ENCODE measurements around the gene CASP8AP2.
"Not testable (repeated sequence)": the region's sequence is repeated elsewhere in the genome, so short reads cannot be mapped to it uniquely, and the experiment has no call there.

DNA sequence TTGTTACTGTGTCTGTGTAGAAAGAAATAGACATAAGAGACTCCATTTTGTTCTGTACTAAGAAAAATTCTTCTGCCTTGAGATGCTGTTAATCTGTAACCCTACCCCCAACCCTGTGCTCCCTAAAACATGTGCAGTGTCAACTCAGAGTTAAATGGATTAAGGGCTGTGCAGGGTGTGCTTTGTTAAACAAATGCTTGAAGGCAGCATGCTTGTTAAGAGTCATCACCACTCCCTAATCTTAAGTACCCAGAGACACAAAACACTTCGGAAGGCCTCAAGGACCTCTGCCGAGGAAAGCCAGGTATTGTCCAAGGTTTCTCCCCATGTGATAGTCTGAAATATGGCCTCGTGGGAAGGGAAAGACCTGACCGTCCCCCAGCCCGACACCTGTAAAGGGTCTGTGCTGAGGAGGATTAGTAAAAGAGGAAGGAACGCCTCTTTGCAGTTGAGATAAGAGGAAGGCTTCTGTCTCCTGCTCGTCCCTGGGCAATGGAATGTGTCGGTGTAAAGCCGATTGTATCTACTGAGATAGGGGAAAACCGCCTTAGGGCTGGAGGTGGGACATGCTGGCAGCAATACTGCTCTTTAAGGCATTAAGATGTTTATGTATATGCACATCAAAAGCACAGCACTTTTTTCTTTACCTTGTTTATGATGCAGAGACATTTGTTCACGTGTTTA lies 61.3 kb downstream of the CASP8AP2 start:
- TF ChIP-seq, protein P1, sequence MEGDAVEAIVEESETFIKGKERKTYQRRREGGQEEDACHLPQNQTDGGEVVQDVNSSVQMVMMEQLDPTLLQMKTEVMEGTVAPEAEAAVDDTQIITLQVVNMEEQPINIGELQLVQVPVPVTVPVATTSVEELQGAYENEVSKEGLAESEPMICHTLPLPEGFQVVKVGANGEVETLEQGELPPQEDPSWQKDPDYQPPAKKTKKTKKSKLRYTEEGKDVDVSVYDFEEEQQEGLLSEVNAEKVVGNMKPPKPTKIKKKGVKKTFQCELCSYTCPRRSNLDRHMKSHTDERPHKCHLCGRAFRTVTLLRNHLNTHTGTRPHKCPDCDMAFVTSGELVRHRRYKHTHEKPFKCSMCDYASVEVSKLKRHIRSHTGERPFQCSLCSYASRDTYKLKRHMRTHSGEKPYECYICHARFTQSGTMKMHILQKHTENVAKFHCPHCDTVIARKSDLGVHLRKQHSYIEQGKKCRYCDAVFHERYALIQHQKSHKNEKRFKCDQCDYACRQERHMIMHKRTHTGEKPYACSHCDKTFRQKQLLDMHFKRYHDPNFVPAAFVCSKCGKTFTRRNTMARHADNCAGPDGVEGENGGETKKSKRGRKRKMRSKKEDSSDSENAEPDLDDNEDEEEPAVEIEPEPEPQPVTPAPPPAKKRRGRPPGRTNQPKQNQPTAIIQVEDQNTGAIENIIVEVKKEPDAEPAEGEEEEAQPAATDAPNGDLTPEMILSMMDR (conservative IDR thresholded peaks at IDR 0.05; ENCODE audit: low read length), result not testable (repeated sequence)
- TF ChIP-seq EZH2phosphoT487 (IDR thresholded peaks at IDR 0.05; ENCODE audit: borderline replicate concordance), result not testable (repeated sequence)

Measured in Loucy (cell line).